ENCODE results near the gene TRPM5. TPM values are rescaled to one million over a fixed set of nuclear protein-coding genes. Genes with fewer than 3 reads are reported as not detected.

TRPM5 gene
- total and polyA plus RNA-seq, 2 experiments from 2014 or later = not detected

- H3K4me1 ChIP-seq (ENCODE audit: insufficient read depth) = no peaks in the 10 kb centered on the region; the same call in 1 of the 2 replicates
- peaks cover 62% of the 10 kb centered on the region for H3K27me3 ChIP-seq (ENCODE audit: insufficient read depth)
- no peak for DNase-seq (ENCODE audit: low spot score)
- Mint-ChIP-seq H3K27me3 (ENCODE audit: insufficient read depth, low read depth, poor library complexity) (peaks cover 53% of the 10 kb centered on the region), H3K27ac (no peak overlapping the region), H3K4me1 (no peaks in the 10 kb centered on the region; the same call in 2 of the 3 replicates), H3K36me3 (ENCODE audit: low read depth) (no peaks in the 10 kb centered on the region), H3K4me3 (peak overlapping the region; percentile 43; the same call in 2 of the 3 replicates), H3K9me3 (no peaks in the 10 kb centered on the region)
- no peak for TF ChIP-seq ZNF114 (CRISPR knock-in tag; IDR thresholded peaks at IDR 0.05)
- TF ChIP-seq STAT1 (IDR thresholded peaks at IDR 0.05; ENCODE audit: unreplicated experiment) = no peak
- no peak for TF ChIP-seq REST (IDR thresholded peaks at IDR 0.05; ENCODE audit: unreplicated experiment)
- no peak for TF ChIP-seq JUNB (IDR thresholded peaks at IDR 0.05; ENCODE audit: unreplicated experiment)
- no peak for TF ChIP-seq CTCF (conservative IDR thresholded peaks at IDR 0.05; ENCODE audit: low read depth in 2 of 2)
- no peak for TF ChIP-seq POLR2AphosphoS5 (IDR thresholded peaks at IDR 0.05; ENCODE audit: low read depth)
- TF ChIP-seq NANOG (IDR thresholded peaks at IDR 0.05; ENCODE audit: borderline replicate concordance) = no peak
- TF ChIP-seq EZH2phosphoT487 (IDR thresholded peaks at IDR 0.05; ENCODE audit: unreplicated experiment) = no peak
- no peak for TF ChIP-seq CREB1 (CRISPR knock-in tag; IDR thresholded peaks at IDR 0.05; ENCODE audit: low read depth)
- no peak for TF ChIP-seq ZNF331 (CRISPR knock-in tag; IDR thresholded peaks at IDR 0.05; ENCODE audit: low read depth)
- no peak for TF ChIP-seq ETS1 (IDR thresholded peaks at IDR 0.05)
- no peaks in the 10 kb centered on the region for H4K20me1 ChIP-seq (replicated peaks; ENCODE audit: insufficient read depth)
- no peaks in the 10 kb centered on the region for H3K36me3 ChIP-seq (ENCODE audit: insufficient read depth)
- no peak overlapping the region for H2AFZ ChIP-seq
- H3K9me2 ChIP-seq (ENCODE audit: insufficient read depth) = no peaks in the 10 kb centered on the region
- H3K79me2 ChIP-seq (replicated peaks; ENCODE audit: insufficient read depth) = no peaks in the 10 kb centered on the region
- no peak; the same call in 2 of the 3 replicates for ATAC-seq
- no peaks in the 10 kb centered on the region for H3F3A ChIP-seq (replicated peaks; ENCODE audit: low read depth)
- no peak overlapping the region for H3K27ac ChIP-seq (ENCODE audit: low read depth)
- peak overlapping the region; percentile 78 for H3K4me2 ChIP-seq
- H3K4me3 ChIP-seq = peak overlapping the region; percentile 68; the same call in 1 of the 2 replicates
Measured at GRCh38 chr11:2443406-2443805, 908 bp downstream of the TRPM5 start.

All from GM23338 (cell line).